Natural killer cell (primary cell): ENCODE data around the gene GREB1L. TPM values are rescaled to one million over a fixed set of nuclear protein-coding genes. Genes with fewer than 3 reads are reported as not detected.

Experiments
- ATAC-seq, 3 donors: fragments of 150-1000 bp in 2 of 3; fragments of 200-7000 bp in 1 of 3; cut with Tn5 transposase; 1 replicate in 1 of 3; 2 replicates in 2 of 3; pipeline ENCODE4 v1.10.0; 2021; ENCODE audit warnings: mild to moderate bottlenecking in 2 of 3, moderate library complexity in 2 of 3
- DNase-seq, 2 donors: peaks; one replicate each; pipeline versions ENCODE4 v3.0.0 to v3.0.0-alpha.2; 2013 to 2021; ENCODE audit warnings: mixed read lengths in 1 of 2
- H3K27ac ChIP-seq: one replicate; pipeline ENCODE4 v1.5.1; 2013; ENCODE audit warnings: mild to moderate bottlenecking, low read length
- H3K27me3 ChIP-seq: one replicate; pipeline ENCODE4 v1.6.1; 2013; ENCODE audit warnings: low read length; ENCODE audit not compliant: control insufficient read depth, insufficient read depth
- H3K36me3 ChIP-seq: one replicate; pipeline ENCODE4 v1.6.1; 2013; ENCODE audit warnings: low read length; ENCODE audit not compliant: control insufficient read depth, insufficient read depth
- H3K4me1 ChIP-seq: one replicate; pipeline ENCODE4 v1.6.1; 2013; ENCODE audit warnings: low read length; ENCODE audit not compliant: control insufficient read depth, insufficient read depth
- H3K4me3 ChIP-seq: one replicate; pipeline ENCODE4 v1.5.1; 2013; ENCODE audit warnings: low read length
- H3K9me3 ChIP-seq: one replicate; pipeline ENCODE4 v1.6.1; 2013; ENCODE audit warnings: low read length; ENCODE audit not compliant: control insufficient read depth, insufficient read depth
- H3K27ac Mint-ChIP-seq, 2 donors: one replicate each; pipeline ENCODE4 v1.8.0; 2022; ENCODE audit warnings: mild to moderate bottlenecking in 2 of 2, mixed read lengths in 2 of 2, moderate library complexity in 1 of 2
- H3K27me3 Mint-ChIP-seq, 2 donors: one replicate each; pipeline ENCODE4 v1.8.0; 2022; ENCODE audit warnings: low read depth in 2 of 2, mixed read lengths in 2 of 2
- H3K36me3 Mint-ChIP-seq: one replicate; pipeline ENCODE4 v1.8.0; 2022; ENCODE audit warnings: mixed read lengths
- H3K4me1 Mint-ChIP-seq, 2 donors: one replicate each; pipeline ENCODE4 v1.8.0; 2022; ENCODE audit warnings: mixed read lengths in 2 of 2
- H3K4me3 Mint-ChIP-seq: one replicate; pipeline ENCODE4 v1.8.0; 2022; ENCODE audit warnings: mild to moderate bottlenecking, moderate library complexity, mixed read lengths
- H3K9me3 Mint-ChIP-seq, 2 donors: one replicate each; pipeline ENCODE4 v1.8.0; 2022; ENCODE audit warnings: mixed read lengths in 2 of 2
- CTCF ChIP-seq: fragments of 200-600 bp; IDR thresholded peaks from one replicate; pipeline ENCODE4 v1.8.0; 2022; ENCODE audit warnings: antibody characterized with exemption
- WGBS: methylation state at CpG from one replicate; pipeline ENCODE4 v1.1.7; 2013; ENCODE audit warnings: missing lambda C conversion rate; ENCODE audit not compliant: insufficient coverage; 5-methylcytosine and 5-hydroxymethylcytosine counted together
- intact Hi-C: fragments of 100-400 bp; cut with micrococcal nuclease; formaldehyde crosslinking; loops from one replicate; pipeline ENCODE4 v1.14.2; 2022
- total RNA-seq, 4 donors: library from RNA; stranded (reverse); fragments of 120-200 nt in 1 of 4; gene quantifications; one replicate each; pipeline versions ENCODE4 v1.2.3 to v1.2.4, GENCODE V29; 2013 to 2022

Gene GREB1L
- total RNA-seq, 3 donors from 2014 or later (not counting 1 experiment from before 2014, with no cell fraction given): not detected

- Mint-ChIP-seq H3K36me3 (no peaks in the 10 kb centered on the region), H3K27me3 (peaks cover 11 to 18% of the 10 kb centered on the region in 2 donors), H3K9me3 (no peaks in the 10 kb centered on the region), H3K4me1 (no peaks in the 10 kb centered on the region), H3K27ac (no peak overlapping the region), H3K4me3 (no peak overlapping the region)
- Histone ChIP-seq H3K4me3 (no peak overlapping the region), H3K36me3 (no peaks in the 10 kb centered on the region), H3K9me3 (no peaks in the 10 kb centered on the region), H3K27me3 (no peaks in the 10 kb centered on the region), H3K27ac (no peak overlapping the region), H3K4me1 (no peaks in the 10 kb centered on the region)
- no peak for ATAC-seq
- intact Hi-C loops: no loop called here
- 90% methylated on average over 4 of the region's 5 CpGs for WGBS
- no peak for TF ChIP-seq CTCF
- no peak for DNase-seq
Observed at GRCh38 chr18:21456428-21457178, 214.6 kb downstream of the GREB1L start.

DNA sequence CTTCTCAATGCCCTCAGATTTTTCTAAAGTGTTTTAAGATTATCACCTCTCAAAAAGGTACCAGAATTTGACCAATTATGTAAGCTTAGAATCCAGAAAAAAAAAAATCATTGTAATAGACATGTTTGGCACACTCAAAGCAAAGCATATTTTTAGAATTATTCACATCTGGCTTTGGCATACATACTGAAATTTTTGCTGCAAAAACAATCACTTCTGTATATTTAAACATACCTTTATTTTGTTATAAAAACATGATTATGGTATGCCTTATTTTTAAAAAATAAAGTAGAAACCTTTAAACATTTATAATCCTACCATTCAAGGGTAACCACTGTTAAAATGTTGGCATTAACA, 215.1 kb downstream of the GREB1L start:
- Histone ChIP-seq H3K27me3 (no peaks in the 10 kb centered on the region), H3K4me1 (no peaks in the 10 kb centered on the region), H3K4me3 (no peak overlapping the region), H3K27ac (no peak overlapping the region), H3K9me3 (no peaks in the 10 kb centered on the region), H3K36me3 (no peaks in the 10 kb centered on the region)
- Mint-ChIP-seq H3K36me3 (no peaks in the 10 kb centered on the region), H3K9me3 (no peaks in the 10 kb centered on the region), H3K27ac (no peak overlapping the region), H3K4me3 (no peak overlapping the region), H3K4me1 (no peaks in the 10 kb centered on the region), H3K27me3 (peaks cover 13 to 18% of the 10 kb centered on the region in 2 donors)
- ATAC-seq: no peak
- DNase-seq: no peak
- TF ChIP-seq CTCF: no peak
- intact Hi-C loops: no loop called here

GRCh38 chr18:21458310-21458709, 216.3 kb downstream of the GREB1L start:
- Mint-ChIP-seq H3K27me3 (peaks cover 13 to 14% of the 10 kb centered on the region in 2 donors), H3K4me3 (no peak overlapping the region), H3K4me1 (no peaks in the 10 kb centered on the region), H3K9me3 (no peaks in the 10 kb centered on the region), H3K36me3 (no peaks in the 10 kb centered on the region), H3K27ac (no peak overlapping the region)
- 82% methylated on average over 1 of the region's 1 CpG for WGBS
- DNase-seq (no peak), ATAC-seq (no peak)
- intact Hi-C loops: no loop called here
- Histone ChIP-seq H3K4me1 (no peaks in the 10 kb centered on the region), H3K36me3 (no peaks in the 10 kb centered on the region), H3K27ac (no peak overlapping the region), H3K4me3 (no peak overlapping the region), H3K9me3 (no peaks in the 10 kb centered on the region), H3K27me3 (no peaks in the 10 kb centered on the region)
- TF ChIP-seq CTCF: no peak

GRCh38 chr18:21458788-21459187, 216.8 kb downstream of the GREB1L start:
- Mint-ChIP-seq H3K36me3 (no peaks in the 10 kb centered on the region), H3K4me1 (no peaks in the 10 kb centered on the region), H3K9me3 (no peaks in the 10 kb centered on the region), H3K27me3 (peaks cover 12 to 17% of the 10 kb centered on the region in 2 donors), H3K4me3 (no peak overlapping the region), H3K27ac (no peak overlapping the region)
- no peak overlapping the region for H3K4me3 ChIP-seq
- H3K27me3 ChIP-seq: no peaks in the 10 kb centered on the region
- no peaks in the 10 kb centered on the region for H3K9me3 ChIP-seq
- intact Hi-C loops: no loop called here
- no peak for ATAC-seq
- DNase-seq: no peak
- H3K36me3 ChIP-seq: no peaks in the 10 kb centered on the region
- no peak for TF ChIP-seq CTCF
- H3K27ac ChIP-seq: no peak overlapping the region
- no peaks in the 10 kb centered on the region for H3K4me1 ChIP-seq
- WGBS: 88% methylated on average over 5 of the region's 6 CpGs
